Activated CD4-positive, alpha-beta memory T cell treated with anti-CD3 and anti-CD28 coated beads for 36 hours (primary cell): ENCODE data around the gene MRPL27. TPM values are rescaled to one million over a fixed set of nuclear protein-coding genes. Genes with fewer than 3 reads are reported as not detected.

Experiments used
- CTCF ChIA-PET: fragments of 350-600 bp; sonication (Branson Sonifier 250); formaldehyde crosslinking; loops from one replicate; lab custom pipeline; 2021; ENCODE audit warnings: antibody characterized with exemption, inconsistent platforms; lab: Charles Lee
- POLR2A ChIA-PET: fragments of 350-600 bp; sonication (Branson Sonifier 250); formaldehyde crosslinking; loops from one replicate; lab custom pipeline; 2021; ENCODE audit warnings: antibody characterized with exemption; lab: Charles Lee
- DNase-seq: peaks from one replicate; pipeline ENCODE4 v3.0.0-alpha.2; 2020
- H3K27ac Mint-ChIP-seq: one replicate; pipeline ENCODE4 v1.8.0; 2021; ENCODE audit warnings: mixed read lengths
- H3K27me3 Mint-ChIP-seq: one replicate; pipeline ENCODE4 v1.8.0; 2021; ENCODE audit warnings: mixed read lengths
- H3K36me3 Mint-ChIP-seq: one replicate; pipeline ENCODE4 v1.8.0; 2021; ENCODE audit warnings: mixed read lengths
- H3K4me1 Mint-ChIP-seq: one replicate; pipeline ENCODE4 v1.8.0; 2021; ENCODE audit warnings: low read depth, mixed read lengths
- H3K4me3 Mint-ChIP-seq: one replicate; pipeline ENCODE4 v1.8.0; 2021; ENCODE audit warnings: mild to moderate bottlenecking, mixed read lengths
- H3K9me3 Mint-ChIP-seq: one replicate; pipeline ENCODE4 v1.8.0; 2021; ENCODE audit warnings: mixed read lengths
- intact Hi-C: fragments of 100-400 bp; cut with micrococcal nuclease; formaldehyde crosslinking; loops from one replicate; pipeline ENCODE4 v1.15.1; 2023
- total RNA-seq, 2 experiments: library from RNA; stranded (reverse); gene quantifications; one replicate each; pipeline ENCODE4 v1.2.3, GENCODE V29; 2021

MRPL27 gene
- total RNA-seq, 2 experiments from 2014 or later, result 53.9 to 64.5 TPM

GRCh38 chr17:50352693-50353599, 20.0 kb downstream of the MRPL27 start:
- DNase-seq, result no peak
- ChIA-PET POLR2A (interaction anchor here (0.7 kb wide), 1 partner anchor 20 kb away, joined by 3 read pairs; the partner anchor contains the start of genes EME1 and MRPL27), CTCF (no interaction called here)
- H3K36me3 Mint-ChIP-seq, result peaks cover 17% of the 10 kb centered on the region
- H3K27ac Mint-ChIP-seq, result no peak overlapping the region
- H3K9me3 Mint-ChIP-seq, result no peaks in the 10 kb centered on the region
- peaks cover 19% of the 10 kb centered on the region for H3K4me1 Mint-ChIP-seq
- no peaks in the 10 kb centered on the region for H3K27me3 Mint-ChIP-seq
- H3K4me3 Mint-ChIP-seq, result no peak overlapping the region
- intact Hi-C loops, result no loop called here

GRCh38 chr17:50352072-50352692, 20.8 kb downstream of the MRPL27 start:
- peak; percentile 2 for DNase-seq
- intact Hi-C loops, result no loop called here
- H3K36me3 Mint-ChIP-seq, result peaks cover 13% of the 10 kb centered on the region
- H3K4me1 Mint-ChIP-seq, result peaks cover 26% of the 10 kb centered on the region
- no peaks in the 10 kb centered on the region for H3K9me3 Mint-ChIP-seq
- ChIA-PET POLR2A (interaction anchor here (0.7 kb wide), 1 partner anchor 21 kb away, joined by 3 read pairs; the partner anchor contains the start of genes EME1 and MRPL27), CTCF (interaction anchor here (1.2 kb wide), 1 partner anchor 8 kb away, joined by 3 read pairs; no protein-coding TSS in a partner anchor)
- H3K4me3 Mint-ChIP-seq, result no peak overlapping the region
- peak overlapping the region; percentile 25 for H3K27ac Mint-ChIP-seq
- H3K27me3 Mint-ChIP-seq, result no peaks in the 10 kb centered on the region

GRCh38 chr17:50350733-50351132, 22.3 kb downstream of the MRPL27 start:
- Mint-ChIP-seq H3K4me3 (no peak overlapping the region), H3K9me3 (no peaks in the 10 kb centered on the region), H3K27me3 (no peaks in the 10 kb centered on the region), H3K27ac (peak overlapping the region; percentile 6), H3K4me1 (peaks cover 33% of the 10 kb centered on the region), H3K36me3 (peaks cover 7% of the 10 kb centered on the region)
- intact Hi-C loops, result no loop called here
- CTCF ChIA-PET, result interaction anchor here (1.2 kb wide), 2 partner anchors 9 to 47 kb away, joined by 3 read pairs; partner anchors contain the start of gene LRRC59
- POLR2A ChIA-PET, result no interaction called here
- peak; percentile 2 for DNase-seq

GRCh38 chr17:50349243-50349600, 23.8 kb downstream of the MRPL27 start:
- peaks cover 43% of the 10 kb centered on the region for H3K4me1 Mint-ChIP-seq
- no peaks in the 10 kb centered on the region for H3K27me3 Mint-ChIP-seq
- DNase-seq, result no peak
- peaks cover 3% of the 10 kb centered on the region for H3K36me3 Mint-ChIP-seq
- H3K27ac Mint-ChIP-seq, result peak overlapping the region; percentile 63
- no peaks in the 10 kb centered on the region for H3K9me3 Mint-ChIP-seq
- intact Hi-C loops, result no loop called here
- ChIA-PET POLR2A (no interaction called here), CTCF (interaction anchor here (0.7 to 7.3 kb wide), 5 partner anchors 12 to 188 kb away, joined by 3 to 64 read pairs (median 6); partner anchors contain the start of gene LRRC59)
- H3K4me3 Mint-ChIP-seq, result no peak overlapping the region

GRCh38 chr17:50348522-50349242, 24.3 kb downstream of the MRPL27 start:
- intact Hi-C loops, result no loop called here
- peaks cover 3% of the 10 kb centered on the region for H3K36me3 Mint-ChIP-seq
- no peaks in the 10 kb centered on the region for H3K9me3 Mint-ChIP-seq
- no peak overlapping the region for H3K4me3 Mint-ChIP-seq
- ChIA-PET CTCF (interaction anchor here (0.7 to 7.3 kb wide), 5 partner anchors 13 to 187 kb away, joined by 3 to 64 read pairs (median 6); partner anchors contain the start of gene LRRC59), POLR2A (no interaction called here)
- peak overlapping the region; percentile 63 for H3K27ac Mint-ChIP-seq
- peaks cover 43% of the 10 kb centered on the region for H3K4me1 Mint-ChIP-seq
- H3K27me3 Mint-ChIP-seq, result no peaks in the 10 kb centered on the region
- no peak for DNase-seq

GRCh38 chr17:50347894-50348291, 25.1 kb downstream of the MRPL27 start:
- intact Hi-C loops, result no loop called here
- Mint-ChIP-seq H3K4me3 (peak overlapping the region; percentile 91), H3K27ac (peak overlapping the region; percentile 24), H3K9me3 (no peaks in the 10 kb centered on the region), H3K36me3 (no peaks in the 10 kb centered on the region), H3K4me1 (peaks cover 43% of the 10 kb centered on the region), H3K27me3 (no peaks in the 10 kb centered on the region)
- ChIA-PET CTCF (interaction anchor here (1.8 to 7.3 kb wide), 3 partner anchors 13 to 49 kb away, joined by 6 to 64 read pairs (median 9); partner anchors contain the start of gene LRRC59), POLR2A (no interaction called here)
- no peak for DNase-seq

- Mint-ChIP-seq H3K9me3 (no peaks in the 10 kb centered on the region), H3K4me3 (peak overlapping the region; percentile 91), H3K36me3 (no peaks in the 10 kb centered on the region), H3K27ac (peak overlapping the region; percentile 82), H3K27me3 (no peaks in the 10 kb centered on the region), H3K4me1 (peaks cover 43% of the 10 kb centered on the region)
- CTCF ChIA-PET, result interaction anchor here (1.1 to 7.3 kb wide), 3 partner anchors 14 to 186 kb away, joined by 3 to 64 read pairs (median 9); partner anchors contain the start of gene LRRC59
- DNase-seq, result no peak
- POLR2A ChIA-PET, result interaction anchor here (0.6 to 2.0 kb wide), 8 partner anchors 7 to 206 kb away, joined by 3 to 10 read pairs (median 3); no protein-coding TSS in a partner anchor
- intact Hi-C loops, result no loop called here
These were observed 25.7 kb downstream of the MRPL27 start for GRCh38 chr17:50347117-50347893.

- Mint-ChIP-seq H3K9me3 (no peaks in the 10 kb centered on the region), H3K27me3 (no peaks in the 10 kb centered on the region), H3K27ac (peak overlapping the region; percentile 82), H3K4me3 (peak overlapping the region; percentile 91), H3K36me3 (no peaks in the 10 kb centered on the region), H3K4me1 (peaks cover 39% of the 10 kb centered on the region)
- ChIA-PET CTCF (interaction anchor here (0.5 to 7.3 kb wide), 7 partner anchors 15 to 185 kb away, joined by 3 to 64 read pairs (median 5); no protein-coding TSS in a partner anchor), POLR2A (interaction anchor here (0.8 to 2.0 kb wide), 11 partner anchors 8 to 206 kb away, joined by 3 to 10 read pairs (median 4); partner anchors contain the start of genes EME1, LRRC59 and MRPL27)
- peak; percentile 72 for DNase-seq
- intact Hi-C loops, result no loop called here
These were observed 26.5 kb downstream of the MRPL27 start for GRCh38 chr17:50346313-50347116.

- intact Hi-C loops, result no loop called here
- POLR2A ChIA-PET, result interaction anchor here (0.6 to 2.0 kb wide), 9 partner anchors 11 to 205 kb away, joined by 3 to 10 read pairs (median 4); partner anchors contain the start of genes EME1, LRRC59 and MRPL27
- no peaks in the 10 kb centered on the region for H3K9me3 Mint-ChIP-seq
These were observed 27.3 kb downstream of the MRPL27 start, which contains the start of gene XYLT2 for GRCh38 chr17:50345432-50346312. TSS of gene XYLT2 (plus strand) at chr17:50346126. CDS start at chr17:50346141, 15 bp downstream.

More at GRCh38 chr17:50345432-50346312, 27.3 kb downstream of the MRPL27 start, which contains the start of gene XYLT2:
- peak within 1 kb of the TSS; percentile 91 for H3K27ac Mint-ChIP-seq
- no peaks in the 10 kb centered on the region for H3K36me3 Mint-ChIP-seq
- H3K27me3 Mint-ChIP-seq, result no peaks in the 10 kb centered on the region
- peak; percentile 92 for DNase-seq
- CTCF ChIA-PET, result interaction anchor here (0.5 to 7.3 kb wide), 7 partner anchors 16 to 184 kb away, joined by 3 to 64 read pairs (median 5); no protein-coding TSS in a partner anchor
- peak within 1 kb of the TSS; percentile 91 for H3K4me3 Mint-ChIP-seq
- H3K4me1 Mint-ChIP-seq, result peaks cover 38% of the 10 kb centered on the region
